Neural progenitor cell (in vitro differentiated cells): Measurements from ENCODE around the gene SPOP.

Source experiments
- CTCF ChIP-seq: fragments of 200-600 bp; sonication (generic); IDR thresholded peaks from 2 replicates; pipeline ENCODE4 v1.5.1; 2017; ENCODE audit warnings: antibody characterized with exemption, mild to moderate bottlenecking
- EZH2 ChIP-seq: fragments of 200-600 bp; sonication (generic); IDR thresholded peaks from 2 replicates; pipeline ENCODE4 v1.6.1; 2017; ENCODE audit warnings: antibody characterized with exemption, mild to moderate bottlenecking, moderate library complexity
- EZH2phosphoT487 ChIP-seq: fragments of 200-600 bp; sonication (generic); IDR thresholded peaks from 2 replicates; pipeline ENCODE4 v1.6.1; 2017; ENCODE audit warnings: antibody characterized with exemption

DNA sequence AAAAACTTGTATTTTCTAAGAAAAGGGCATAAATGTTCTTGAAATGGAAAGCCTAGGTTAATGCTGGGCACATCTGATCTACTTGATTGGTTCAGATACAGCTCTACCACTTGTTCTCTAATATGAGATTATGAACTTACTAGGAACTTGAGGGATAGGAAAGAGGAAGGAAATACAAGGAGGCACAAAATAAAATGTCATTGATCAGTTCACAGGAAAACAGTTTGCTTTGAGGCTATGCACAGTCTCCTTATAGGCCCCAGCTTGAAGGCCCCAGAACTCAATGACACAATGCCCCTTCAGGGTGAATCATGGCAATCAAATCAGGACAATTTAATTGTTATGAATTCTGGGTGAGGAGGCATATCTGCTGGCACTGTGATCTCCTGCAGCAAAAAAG lies 75.1 kb downstream of the SPOP start:
- no peak for TF ChIP-seq CTCF
- TF ChIP-seq EZH2phosphoT487 = no peak
- no peak for TF ChIP-seq EZH2
